ENCODE measurements around the gene SLC2A9.

DNA sequence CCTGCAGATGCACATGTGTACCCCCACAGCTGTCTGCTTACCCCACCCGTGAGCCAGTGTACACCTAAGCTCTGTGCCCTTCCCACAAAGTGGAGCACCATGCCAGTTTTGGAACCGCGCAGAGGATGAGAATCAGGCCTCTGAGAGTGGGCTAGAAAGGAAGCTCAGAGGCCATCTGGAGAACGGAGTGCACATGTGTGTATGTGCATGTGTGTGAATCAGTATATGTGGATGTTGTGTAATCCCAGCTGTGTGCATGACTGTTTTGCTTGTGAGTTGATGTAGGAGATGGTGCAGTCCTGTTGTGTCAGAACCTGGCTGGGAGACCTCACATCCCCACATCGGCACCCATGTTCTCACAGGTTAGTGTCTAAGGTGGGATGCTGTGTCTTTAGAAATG is 146.9 kb downstream of the SLC2A9 start:
- no peak for TF ChIP-seq GATA2 (IDR thresholded peaks at IDR 0.05; ENCODE audit: low read depth, low read length)
- TF ChIP-seq GATA3 (IDR thresholded peaks at IDR 0.05; ENCODE audit: low read depth, low read length), result no peak

Measured in SH-SY5Y (cell line).